HCT116 (cell line): Measurements from ENCODE around the gene TBX5. TPM values are rescaled to one million over a fixed set of nuclear protein-coding genes. Genes with fewer than 3 reads are reported as not detected.

Experiments
- ATAC-seq: fragments of 200-7000 bp; cut with Tn5 transposase; 2 replicates; pipeline ENCODE4 v1.9.1; 2020; ENCODE audit warnings: mild to moderate bottlenecking, moderate library complexity
- BruUV-seq: library from RNA; stranded (reverse); fragments of 400-500 nt; replicated peaks from 2 replicates; lab custom pipeline; 2021; lab: Mats Ljungman, UMichigan
- CTCF ChIA-PET: fragments of 300-600 bp; sonication (Branson Sonifier 250); formaldehyde crosslinking; loops from one replicate; lab custom pipeline; 2021; ENCODE audit warnings: antibody characterized with exemption; lab: Charles Lee
- POLR2A ChIA-PET: fragments of 300-600, 350-600 bp; sonication (Branson Sonifier 250); formaldehyde crosslinking; loops from one replicate; lab custom pipeline; 2021; ENCODE audit warnings: antibody characterized with exemption; lab: Charles Lee
- RAD21 ChIA-PET, 2 experiments: fragments of 300-600 bp; sonication (Branson Sonifier 250); formaldehyde crosslinking; loops; one replicate each; lab custom pipeline; 2023; ENCODE audit warnings: low total read pairs in 2 of 2; ENCODE audit not compliant: uncharacterized antibody in 2 of 2, unreplicated experiment in 2 of 2, low non-redundant PET in 1 of 2; lab: Charles Lee
- DNase-seq: peaks from one replicate; pipeline ENCODE4 v3.0.0-alpha.2; 2010; ENCODE audit warnings: low read depth, low spot score
- H2AFZ ChIP-seq: fragments of 200-600 bp; shearing (Covaris generic), sonication (generic); 2 replicates; pipeline ENCODE4 v1.6.1; 2017; ENCODE audit warnings: low read depth, mixed run types, mixed read lengths, antibody characterized with exemption, low read length; ENCODE audit not compliant: poor library complexity, severe bottlenecking
- H3K27ac ChIP-seq: 2 replicates; pipeline ENCODE4 v1.5.1; 2012; ENCODE audit warnings: low read depth, low read length
- H3K27me3 ChIP-seq: fragments of 200-600 bp; sonication (generic); 2 replicates; pipeline ENCODE4 v1.6.1; 2016; ENCODE audit warnings: mixed run types, low read length, mixed read lengths; ENCODE audit not compliant: insufficient read depth
- H3K36me3 ChIP-seq, 2 experiments: fragments of 200-500 bp in 1 of 2; fragments of 200-600 bp in 1 of 2; sonication (Bioruptor generic) in 1 of 2; sonication (generic) in 1 of 2; 2 replicates each; pipeline versions ENCODE4 v1.5.1 to v1.6.1; 2014 to 2016; ENCODE audit warnings: low read length in 2 of 2, inconsistent platforms in 1 of 2, mixed read lengths in 1 of 2, mixed run types in 1 of 2; ENCODE audit not compliant: insufficient read depth in 2 of 2, control insufficient read depth in 1 of 2
- H3K4me1 ChIP-seq, 2 experiments: fragments of 200-600 bp in 1 of 2; sonication (generic) in 1 of 2; 2 replicates each; pipeline versions ENCODE4 v1.5.1 to v1.6.1; 2012 to 2017; ENCODE audit warnings: low read length in 2 of 2, inconsistent platforms in 1 of 2, mild to moderate bottlenecking in 1 of 2, mixed read lengths in 1 of 2, mixed run types in 1 of 2, moderate library complexity in 1 of 2; ENCODE audit not compliant: insufficient read depth in 2 of 2, control insufficient read depth in 1 of 2
- H3K4me2 ChIP-seq: fragments of 200-600 bp; sonication (generic); 2 replicates; pipeline ENCODE4 v1.6.1; 2017; ENCODE audit warnings: mixed run types, low read length, mixed read lengths
- H3K4me3 ChIP-seq, 2 experiments: fragments of 200-600 bp in 1 of 2; sonication (generic) in 1 of 2; replicated peaks in 1 of 2; 2 replicates each; pipeline ENCODE4 v1.5.1; 2011 to 2016; ENCODE audit warnings: low read length in 2 of 2, control low read depth in 1 of 2, low read depth in 1 of 2, mild to moderate bottlenecking in 1 of 2, mixed read lengths in 1 of 2, mixed run types in 1 of 2
- H3K79me2 ChIP-seq: fragments of 200-600 bp; sonication (generic); 2 replicates; pipeline ENCODE4 v1.6.1; 2017; ENCODE audit warnings: mild to moderate bottlenecking, mixed run types, low read length, moderate library complexity, mixed read lengths; ENCODE audit not compliant: insufficient read depth
- H3K9ac ChIP-seq: fragments of 200-600 bp; sonication (generic); 2 replicates; pipeline ENCODE4 v1.6.1; 2016; ENCODE audit warnings: low read length, mixed read lengths
- H3K9me2 ChIP-seq: fragments of 200-600 bp; sonication (generic), shearing (Covaris generic); 2 replicates; pipeline ENCODE4 v1.6.1; 2017; ENCODE audit warnings: mixed run types, mild to moderate bottlenecking, moderate library complexity; ENCODE audit not compliant: insufficient read depth
- H3K9me3 ChIP-seq, 2 experiments: fragments of 200-500 bp in 1 of 2; fragments of 200-600 bp in 1 of 2; sonication (Bioruptor generic) in 1 of 2; sonication (generic) in 1 of 2; 2 replicates each; pipeline ENCODE4 v1.6.1; 2014 to 2017; ENCODE audit warnings: low read length in 2 of 2, mixed read lengths in 2 of 2, inconsistent platforms in 1 of 2, low read depth in 1 of 2, mild to moderate bottlenecking in 1 of 2, mixed run types in 1 of 2, moderate library complexity in 1 of 2; ENCODE audit not compliant: control insufficient read depth in 1 of 2, insufficient read depth in 1 of 2
- H4K20me1 ChIP-seq: fragments of 200-600 bp; sonication (generic), shearing (Covaris generic); 2 replicates; pipeline ENCODE4 v1.6.1; 2017; ENCODE audit warnings: mixed run types, mild to moderate bottlenecking, moderate library complexity; ENCODE audit not compliant: insufficient read depth
- CBX3 ChIP-seq: IDR thresholded peaks from 2 replicates; pipeline ENCODE4 v1.6.1; 2012; ENCODE audit warnings: low read depth
- EGR1 ChIP-seq: IDR thresholded peaks from 2 replicates; pipeline ENCODE4 v1.6.1; 2012; ENCODE audit warnings: low read depth
- EZH2phosphoT487 ChIP-seq: fragments of 200-600 bp; IDR thresholded peaks from 2 replicates; pipeline ENCODE4 v1.6.1; 2018; ENCODE audit warnings: antibody characterized with exemption, borderline replicate concordance
- JUND ChIP-seq: IDR thresholded peaks from 2 replicates; pipeline ENCODE4 v1.6.1; 2012
- POLR2AphosphoS5 ChIP-seq: IDR thresholded peaks from 2 replicates; pipeline ENCODE4 v1.6.1; 2011; ENCODE audit warnings: mild to moderate bottlenecking, low read depth, low read length, moderate library complexity
- RAD21 ChIP-seq: IDR thresholded peaks from 2 replicates; pipeline ENCODE4 v1.6.1; 2012; ENCODE audit warnings: low read depth, mild to moderate bottlenecking
- SRF ChIP-seq: IDR thresholded peaks from 2 replicates; pipeline ENCODE4 v1.6.1; 2012; ENCODE audit warnings: low read depth
- TCF7L2 ChIP-seq: IDR thresholded peaks from 2 replicates; pipeline ENCODE4 v1.7.0; 2011; ENCODE audit warnings: borderline replicate concordance, inconsistent platforms; ENCODE audit not compliant: insufficient read depth, insufficient read length; ENCODE audit errors: extremely low read depth
- YY1 ChIP-seq: IDR thresholded peaks from 2 replicates; pipeline ENCODE4 v1.6.1; 2011; ENCODE audit warnings: low read length, low read depth, moderate library complexity, mild to moderate bottlenecking; ENCODE audit not compliant: insufficient replicate concordance; ENCODE audit errors: extremely low read depth
- intact Hi-C: fragments of 100-400 bp; cut with micrococcal nuclease; formaldehyde crosslinking; loops from 2 replicates; pipeline ENCODE4 v1.10.0; 2022
- total RNA-seq: library from RNA; stranded (reverse); gene quantifications from one replicate; pipeline ENCODE4 v1.2.1, GENCODE V29; 2021; ENCODE audit not compliant: unreplicated experiment
- TF ChIP-seq, protein P1 (sequence below): IDR thresholded peaks from 2 replicates; pipeline ENCODE4 v1.6.1; 2012
- TF ChIP-seq, protein P2 (sequence below): IDR thresholded peaks from 2 replicates; pipeline ENCODE4 v1.6.1; 2012

TBX5 gene
- total RNA-seq, 1 experiment from 2014 or later, result 0.10 TPM

DNA sequence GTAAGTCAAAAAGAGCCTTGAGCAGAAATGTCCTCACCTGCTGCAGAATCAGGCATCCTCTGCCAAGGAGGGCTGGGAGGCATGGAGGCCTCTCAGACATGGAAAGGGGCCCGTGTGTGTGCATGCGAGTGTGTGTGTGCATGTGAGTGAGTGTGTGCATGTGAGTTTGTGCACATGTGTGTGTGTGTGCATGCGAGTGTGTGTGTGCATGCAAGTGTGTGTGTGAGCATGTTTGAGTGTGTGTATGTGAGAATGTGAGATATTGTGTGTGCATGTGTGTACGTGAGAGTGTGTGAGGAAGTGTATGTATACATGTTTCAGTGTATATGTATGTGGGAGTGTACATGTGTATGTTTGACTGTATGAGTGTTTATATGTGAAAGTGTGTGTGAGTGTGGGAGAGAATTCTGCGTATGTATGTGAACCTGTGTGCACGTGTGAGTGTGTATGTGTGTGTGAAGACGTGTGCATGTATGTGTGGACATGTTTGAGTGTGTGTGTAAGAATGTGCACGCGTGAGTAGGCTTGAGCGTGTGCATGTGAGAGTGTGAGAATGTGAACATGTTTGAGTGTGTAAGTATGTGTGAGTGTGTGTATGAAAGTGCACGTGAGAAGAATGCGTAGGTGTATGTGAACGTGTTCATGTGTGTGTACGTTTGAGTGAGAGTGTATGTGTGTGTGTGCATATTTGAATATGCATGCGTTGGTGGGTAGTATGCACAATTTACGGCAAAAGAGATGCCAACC, 90.8 kb downstream of the TBX5 start:
- BruUV-seq, result no TSS peak
- DNase-seq, result no peak
- ChIA-PET POLR2A (no interaction called here), CTCF (no interaction called here)
- H3K9me2 ChIP-seq, result no peaks in the 10 kb centered on the region
- H3K4me2 ChIP-seq, result peak overlapping the region; percentile 47; the same call in 1 of the 2 replicates
- no peaks in the 10 kb centered on the region for H3K9me3 ChIP-seq
- H3K4me1 ChIP-seq, result peaks cover 4 to 19% of the 10 kb centered on the region in 2 experiments; a peak in 3 of 4 replicates
- H2AFZ ChIP-seq, result no peak overlapping the region
- intact Hi-C loops, result no loop called here
- H3K9ac ChIP-seq, result no peak overlapping the region
- TF ChIP-seq, protein P1, sequence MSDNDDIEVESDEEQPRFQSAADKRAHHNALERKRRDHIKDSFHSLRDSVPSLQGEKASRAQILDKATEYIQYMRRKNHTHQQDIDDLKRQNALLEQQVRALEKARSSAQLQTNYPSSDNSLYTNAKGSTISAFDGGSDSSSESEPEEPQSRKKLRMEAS, result no peak
- TF ChIP-seq TCF7L2 (no peak), POLR2AphosphoS5 (no peak)
- TF ChIP-seq, all 23 proteins: peak for 0
- ATAC-seq, result no peak
- RAD21 ChIA-PET, result no interaction called here
- Histone ChIP-seq H3K79me2 (no peaks in the 10 kb centered on the region), H3K27ac (no peak overlapping the region), H3K36me3 (no peaks in the 10 kb centered on the region), H3K4me3 (no peak overlapping the region), H4K20me1 (no peaks in the 10 kb centered on the region), H3K27me3 (peaks cover 2% of the 10 kb centered on the region)

DNA sequence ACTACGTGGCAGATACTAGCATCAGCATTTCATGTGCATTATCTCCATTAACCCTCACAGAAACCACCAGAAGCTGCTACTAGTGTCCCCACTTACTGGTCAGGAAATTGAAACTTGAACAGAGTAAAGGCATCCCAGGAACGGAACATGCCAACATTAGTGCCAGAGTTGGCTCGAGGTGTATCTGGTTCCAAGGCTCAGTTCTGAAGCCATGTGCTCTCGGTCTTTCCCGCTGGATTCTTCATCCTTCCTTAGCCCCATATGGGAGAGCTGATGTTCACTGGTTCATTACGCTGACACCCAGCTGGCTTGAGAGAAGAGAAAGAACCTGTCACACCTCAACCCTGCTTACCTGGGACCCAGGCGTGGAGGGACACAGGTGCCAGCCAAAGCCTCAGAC, 91.5 kb downstream of the TBX5 start:
- no TSS peak for BruUV-seq
- no peak for DNase-seq
- no peak overlapping the region for H2AFZ ChIP-seq
- no peak overlapping the region for H3K9ac ChIP-seq
- intact Hi-C loops, result no loop called here
- no peak overlapping the region for H3K27ac ChIP-seq
- H3K9me2 ChIP-seq, result no peaks in the 10 kb centered on the region
- CTCF ChIA-PET, result no interaction called here
- no peaks in the 10 kb centered on the region for H4K20me1 ChIP-seq
- no peaks in the 10 kb centered on the region for H3K79me2 ChIP-seq
- no peaks in the 10 kb centered on the region for H3K36me3 ChIP-seq
- RAD21 ChIA-PET, result no interaction called here
- ATAC-seq, result no peak
- POLR2A ChIA-PET, result no interaction called here
- TF ChIP-seq, protein P2, sequence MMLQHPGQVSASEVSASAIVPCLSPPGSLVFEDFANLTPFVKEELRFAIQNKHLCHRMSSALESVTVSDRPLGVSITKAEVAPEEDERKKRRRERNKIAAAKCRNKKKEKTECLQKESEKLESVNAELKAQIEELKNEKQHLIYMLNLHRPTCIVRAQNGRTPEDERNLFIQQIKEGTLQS, result no peak
- TF ChIP-seq SRF (no peak), EGR1 (no peak), JUND (no peak), TCF7L2 (no peak), RAD21 (no peak), CBX3 (no peak), YY1 (no peak), EZH2phosphoT487 (no peak)
- TF ChIP-seq, protein P1, result no peak
- no peaks in the 10 kb centered on the region for H3K9me3 ChIP-seq
- peaks cover 4 to 16% of the 10 kb centered on the region in 2 experiments; a peak in 3 of 4 replicates for H3K4me1 ChIP-seq
- H3K27me3 ChIP-seq, result no peaks in the 10 kb centered on the region; the same call in 1 of the 2 replicates
- no peak overlapping the region for H3K4me3 ChIP-seq
- H3K4me2 ChIP-seq, result no peak overlapping the region
